Measurements from ENCODE around the gene NR1H4.

The NR1H4 gene

DNA sequence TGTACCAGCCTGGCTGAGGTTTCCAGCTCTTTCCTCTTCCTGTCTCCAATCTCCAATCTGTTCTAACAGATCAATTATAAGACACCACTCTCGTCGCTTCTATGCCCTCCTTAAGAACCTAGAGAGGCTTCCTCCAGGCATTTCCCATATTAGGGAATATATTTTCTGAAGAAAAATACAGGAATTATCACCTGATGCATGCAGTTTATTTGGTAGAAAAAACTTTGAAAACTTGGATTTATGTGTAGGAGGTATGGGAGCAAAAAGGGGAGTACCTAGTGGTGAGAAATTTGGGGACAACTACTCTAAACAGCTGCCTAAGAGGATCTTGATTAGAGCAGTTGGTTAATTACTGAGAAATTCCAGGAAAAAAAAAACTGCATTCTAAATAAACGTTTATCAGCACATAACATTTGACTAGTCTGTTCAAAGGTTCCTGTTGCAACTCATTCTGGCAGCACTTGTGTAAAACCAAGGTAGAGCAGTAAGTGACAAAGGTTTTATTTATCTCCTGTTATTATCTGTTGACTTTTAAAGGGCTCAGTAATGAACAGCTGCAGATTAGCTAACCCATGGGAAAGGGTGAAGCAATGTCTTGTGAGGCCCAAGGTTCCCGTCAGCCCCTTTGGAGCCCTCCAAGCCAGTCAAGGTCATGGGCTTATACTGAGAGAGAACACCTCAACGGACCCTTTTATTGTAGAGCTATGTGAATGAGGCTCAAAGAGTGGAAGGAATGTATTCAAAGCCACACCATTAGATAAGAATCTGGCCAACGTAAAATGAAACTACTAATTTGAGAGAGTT, 36.4 kb upstream of the NR1H4 start:
- TF ChIP-seq, protein P1, sequence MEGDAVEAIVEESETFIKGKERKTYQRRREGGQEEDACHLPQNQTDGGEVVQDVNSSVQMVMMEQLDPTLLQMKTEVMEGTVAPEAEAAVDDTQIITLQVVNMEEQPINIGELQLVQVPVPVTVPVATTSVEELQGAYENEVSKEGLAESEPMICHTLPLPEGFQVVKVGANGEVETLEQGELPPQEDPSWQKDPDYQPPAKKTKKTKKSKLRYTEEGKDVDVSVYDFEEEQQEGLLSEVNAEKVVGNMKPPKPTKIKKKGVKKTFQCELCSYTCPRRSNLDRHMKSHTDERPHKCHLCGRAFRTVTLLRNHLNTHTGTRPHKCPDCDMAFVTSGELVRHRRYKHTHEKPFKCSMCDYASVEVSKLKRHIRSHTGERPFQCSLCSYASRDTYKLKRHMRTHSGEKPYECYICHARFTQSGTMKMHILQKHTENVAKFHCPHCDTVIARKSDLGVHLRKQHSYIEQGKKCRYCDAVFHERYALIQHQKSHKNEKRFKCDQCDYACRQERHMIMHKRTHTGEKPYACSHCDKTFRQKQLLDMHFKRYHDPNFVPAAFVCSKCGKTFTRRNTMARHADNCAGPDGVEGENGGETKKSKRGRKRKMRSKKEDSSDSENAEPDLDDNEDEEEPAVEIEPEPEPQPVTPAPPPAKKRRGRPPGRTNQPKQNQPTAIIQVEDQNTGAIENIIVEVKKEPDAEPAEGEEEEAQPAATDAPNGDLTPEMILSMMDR (IDR thresholded peaks at IDR 0.05; ENCODE audit: control insufficient read depth, insufficient read depth, low read depth, low read length, missing control alignments) = no peak
- no peak for DNase-seq (ENCODE audit: low read depth)
- H3K4me3 ChIP-seq (ENCODE audit: control insufficient read depth, low read depth, low read length) = no peak overlapping the region

DNA sequence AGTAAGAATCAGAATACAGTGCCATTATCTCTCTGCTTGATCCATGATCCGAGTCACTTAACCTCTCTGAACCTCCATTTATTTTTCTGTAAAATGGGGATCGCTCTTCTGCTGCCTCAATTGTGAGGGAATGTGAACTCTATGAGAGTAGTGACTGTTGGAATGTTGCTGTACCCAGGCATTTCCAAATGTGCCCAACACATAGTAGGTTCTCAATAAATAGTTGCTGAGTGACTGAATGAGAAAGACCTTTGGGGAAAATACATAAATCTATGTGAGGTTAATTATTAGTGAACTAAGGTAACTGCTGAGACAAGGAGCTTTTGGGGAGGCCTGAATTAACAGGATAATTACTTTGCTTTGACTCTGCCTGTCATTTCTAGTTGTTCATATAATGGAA, 33.9 kb upstream of the NR1H4 start:
- H3K4me3 ChIP-seq (ENCODE audit: control insufficient read depth, low read depth, low read length) = no peak overlapping the region
- TF ChIP-seq, protein P1 (IDR thresholded peaks at IDR 0.05; ENCODE audit: control insufficient read depth, insufficient read depth, low read depth, low read length, missing control alignments) = no peak
- no peak for DNase-seq (ENCODE audit: low read depth)

DNA sequence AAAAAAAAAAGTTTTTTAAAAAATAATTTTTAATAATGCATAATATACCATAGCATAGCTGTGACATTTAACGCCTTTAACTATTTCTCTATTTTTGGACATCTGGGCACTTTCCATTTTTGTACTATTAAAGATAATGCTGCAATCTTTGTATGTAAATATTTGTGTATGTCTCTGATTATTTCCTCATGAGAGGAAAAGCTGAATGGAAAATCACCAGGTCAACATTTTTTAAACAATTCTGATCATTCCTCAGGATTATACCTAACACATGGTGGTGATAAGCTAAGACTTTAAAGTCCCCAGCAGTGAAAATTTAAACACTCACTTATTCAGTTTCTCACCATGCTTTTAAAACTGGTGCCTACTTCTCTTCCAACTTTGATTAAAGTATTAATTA, 31.3 kb upstream of the NR1H4 start:
- no peak overlapping the region for H3K4me3 ChIP-seq (ENCODE audit: control insufficient read depth, low read depth, low read length)
- DNase-seq (ENCODE audit: low read depth) = no peak
- TF ChIP-seq, protein P1 (IDR thresholded peaks at IDR 0.05; ENCODE audit: control insufficient read depth, insufficient read depth, low read depth, low read length, missing control alignments) = no peak

DNA sequence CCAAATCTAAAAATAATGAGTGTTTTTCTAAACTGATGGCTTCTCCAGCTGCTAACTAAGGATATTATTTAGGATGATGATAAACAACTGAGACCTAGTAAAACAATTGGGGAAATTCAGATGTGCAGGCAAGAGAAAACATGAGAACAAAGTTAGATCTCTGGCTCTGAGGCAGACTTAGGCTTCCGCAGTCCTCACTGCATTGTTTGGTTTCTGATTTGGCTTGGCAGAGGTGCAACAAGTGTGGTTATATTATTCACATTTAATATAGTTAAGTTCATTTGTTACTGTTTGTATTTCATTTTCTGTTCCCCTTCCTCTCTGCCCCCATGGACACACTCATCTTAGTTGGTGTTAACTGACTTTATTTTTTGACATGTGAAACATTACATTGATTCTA, 30.2 kb upstream of the NR1H4 start:
- TF ChIP-seq, protein P1 (IDR thresholded peaks at IDR 0.05; ENCODE audit: control insufficient read depth, insufficient read depth, low read depth, low read length, missing control alignments) = no peak
- no peak overlapping the region for H3K4me3 ChIP-seq (ENCODE audit: control insufficient read depth, low read depth, low read length)
- no peak for DNase-seq (ENCODE audit: low read depth)

DNA sequence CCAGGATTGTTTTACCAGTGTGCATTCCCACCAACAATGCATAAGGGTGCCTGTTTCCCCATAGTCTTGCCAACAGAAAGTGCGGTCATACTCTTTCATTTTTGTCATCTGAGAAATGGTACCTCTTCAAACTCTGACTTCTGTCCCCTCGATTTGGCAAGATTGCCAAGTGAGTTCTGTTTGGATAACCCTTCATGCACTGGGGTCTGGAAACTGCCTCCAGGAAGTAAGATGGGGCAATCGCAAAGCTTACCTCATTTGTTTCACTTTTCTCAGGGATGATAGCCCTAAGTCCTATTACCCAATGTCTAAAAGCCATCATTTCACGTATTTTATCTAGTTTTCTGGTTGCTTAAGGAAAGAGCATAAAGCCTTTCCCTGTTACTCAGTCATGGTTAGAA, 28.6 kb upstream of the NR1H4 start:
- DNase-seq (ENCODE audit: low read depth) = no peak
- no peak overlapping the region for H3K4me3 ChIP-seq (ENCODE audit: control insufficient read depth, low read depth, low read length)
- TF ChIP-seq, protein P1 (IDR thresholded peaks at IDR 0.05; ENCODE audit: control insufficient read depth, insufficient read depth, low read depth, low read length, missing control alignments) = no peak

DNA sequence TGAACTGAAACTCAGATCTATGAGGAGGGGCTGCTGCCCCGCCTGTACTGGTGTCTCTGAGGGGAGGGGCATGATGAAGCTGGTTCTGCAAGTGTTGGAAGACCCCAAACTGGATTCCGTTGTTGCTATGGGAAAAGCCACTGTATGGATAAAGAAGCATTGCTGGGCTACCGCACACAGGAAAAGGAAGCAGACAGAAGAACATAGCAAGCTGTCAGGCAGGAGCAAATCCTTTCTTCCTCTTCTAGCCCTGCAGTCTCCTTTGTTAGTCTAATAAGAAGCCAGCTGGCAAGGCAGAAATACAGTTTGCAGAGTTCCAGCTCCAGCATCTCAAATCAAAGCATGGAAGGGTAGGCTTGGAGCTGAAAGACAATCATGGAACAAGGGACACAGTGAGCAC, 26.3 kb upstream of the NR1H4 start:
- no peak overlapping the region for H3K4me3 ChIP-seq (ENCODE audit: control insufficient read depth, low read depth, low read length)
- TF ChIP-seq, protein P1 (IDR thresholded peaks at IDR 0.05; ENCODE audit: control insufficient read depth, insufficient read depth, low read depth, low read length, missing control alignments) = no peak
- no peak for DNase-seq (ENCODE audit: low read depth)

Measured in AG09309 (cell line).